H1 (cell line): ENCODE data around the gene GLTP. TPM values are rescaled to one million over a fixed set of nuclear protein-coding genes. Genes with fewer than 3 reads are reported as not detected.

Experiments used
- CTCF ChIA-PET: fragments of 300-600 bp; sonication (Branson Sonifier 250); formaldehyde crosslinking; loops from one replicate; lab custom pipeline; 2021; ENCODE audit not compliant: partially characterized antibody; lab: Charles Lee
- POLR2A ChIA-PET: fragments of 300-600 bp; sonication (Branson Sonifier 250); formaldehyde crosslinking; loops from one replicate; lab custom pipeline; 2021; ENCODE audit warnings: inconsistent platforms; ENCODE audit not compliant: partially characterized antibody; lab: Charles Lee
- DNase-seq, 2 experiments: peaks; one replicate each; pipeline versions ENCODE4 v3.0.0 to v3.0.0-alpha.2; 2010 to 2022; ENCODE audit warnings: low spot score in 2 of 2, low read depth in 1 of 2, mixed read lengths in 1 of 2
- FAIRE-seq: peaks from 2 replicates; lab custom pipeline; 2011; peaks lifted over from hg19 to GRCh38; lab: Jason Lieb, UNC
- H2AFZ ChIP-seq: 2 replicates; pipeline ENCODE4 v1.8.1; 2012; ENCODE audit warnings: low read length, inconsistent platforms
- H2AK5ac ChIP-seq: 2 replicates; pipeline ENCODE4 v1.6.1; 2013; ENCODE audit warnings: low read depth, low read length
- H2BK120ac ChIP-seq: replicated peaks from 2 replicates; pipeline ENCODE3; 2013; ENCODE audit warnings: low read depth, low read length, inconsistent platforms
- H2BK12ac ChIP-seq: 2 replicates; pipeline ENCODE4 v1.6.1; 2013; ENCODE audit warnings: low read depth, low read length
- H2BK15ac ChIP-seq: 2 replicates; pipeline ENCODE4 v1.6.1; 2013; ENCODE audit warnings: low read length
- H2BK20ac ChIP-seq: 2 replicates; pipeline ENCODE4 v1.6.1; 2013; ENCODE audit warnings: low read length
- H2BK5ac ChIP-seq: 2 replicates; pipeline ENCODE4 v1.6.1; 2013; ENCODE audit warnings: low read depth, low read length
- H3K14ac ChIP-seq: 2 replicates; pipeline ENCODE4 v1.6.1; 2013; ENCODE audit warnings: inconsistent platforms; ENCODE audit not compliant: insufficient read length
- H3K18ac ChIP-seq: 2 replicates; pipeline ENCODE4 v1.6.1; 2013; ENCODE audit warnings: low read length; ENCODE audit errors: extremely low read depth
- H3K23ac ChIP-seq: 2 replicates; pipeline ENCODE4 v1.6.1; 2013; ENCODE audit warnings: inconsistent platforms; ENCODE audit not compliant: insufficient read length
- H3K23me2 ChIP-seq: 2 replicates; pipeline ENCODE4 v1.6.1; 2013; ENCODE audit warnings: low read depth, low read length
- H3K27ac ChIP-seq: 2 replicates; pipeline ENCODE4 v1.6.1; 2011; ENCODE audit warnings: low read depth, low read length, inconsistent platforms
- H3K27me3 ChIP-seq, 4 experiments: replicated peaks in 1 of 4; 1 replicate in 1 of 4; 2 replicates in 3 of 4; pipeline versions ENCODE4 v1.6.1 to v1.8.1; 2011 to 2013; ENCODE audit warnings: low read length in 3 of 4, mild to moderate bottlenecking in 3 of 4, inconsistent platforms in 2 of 4, mixed read lengths in 2 of 4, moderate library complexity in 1 of 4; ENCODE audit not compliant: control insufficient read depth in 3 of 4, insufficient read depth in 3 of 4; ENCODE audit errors: extremely low read depth in 1 of 4
- H3K36me3 ChIP-seq, 4 experiments: 2 replicates each; pipeline versions ENCODE4 v1.6.1 to v1.8.1; 2011 to 2013; ENCODE audit warnings: mild to moderate bottlenecking in 4 of 4, low read length in 3 of 4, moderate library complexity in 2 of 4, control low read depth in 1 of 4, inconsistent platforms in 1 of 4; ENCODE audit not compliant: insufficient read depth in 4 of 4, control insufficient read depth in 2 of 4
- H3K4ac ChIP-seq: replicated peaks from 2 replicates; pipeline ENCODE3; 2013; ENCODE audit warnings: low read length, low read depth, mixed read lengths, inconsistent platforms; ENCODE audit not compliant: insufficient read length
- H3K4me1 ChIP-seq, 4 experiments: replicated peaks in 1 of 4; 1 replicate in 1 of 4; 2 replicates in 3 of 4; pipeline versions ENCODE4 v1.6.1 to v1.8.1; 2011 to 2013; ENCODE audit warnings: low read length in 3 of 4, inconsistent platforms in 2 of 4, mixed read lengths in 1 of 4; ENCODE audit not compliant: insufficient read depth in 4 of 4, control insufficient read depth in 3 of 4
- H3K4me2 ChIP-seq, 2 experiments: 2 replicates each; pipeline versions ENCODE4 v1.6.1 to v1.8.1; 2011 to 2013; ENCODE audit warnings: low read depth in 2 of 2, low read length in 2 of 2, control low read depth in 1 of 2, inconsistent platforms in 1 of 2, mild to moderate bottlenecking in 1 of 2; ENCODE audit not compliant: insufficient read depth in 1 of 2
- H3K4me3 ChIP-seq, 4 experiments: fragments of 200-600, 300-600 bp in 1 of 4; sonication (generic), shearing (Covaris generic), sonication (Bioruptor Twin) in 1 of 4; 2 replicates each; pipeline versions ENCODE4 v1.5.1 to v1.8.1; 2011 to 2016; ENCODE audit warnings: low read length in 4 of 4, low read depth in 3 of 4, control low read depth in 2 of 4, inconsistent platforms in 2 of 4, mild to moderate bottlenecking in 2 of 4, mixed read lengths in 1 of 4, moderate library complexity in 1 of 4; ENCODE audit not compliant: insufficient read depth in 2 of 4; ENCODE audit errors: extremely low read depth in 1 of 4
- H3K56ac ChIP-seq: replicated peaks from 2 replicates; pipeline ENCODE3; 2013; ENCODE audit warnings: low read depth, mild to moderate bottlenecking, mixed read lengths, low read length, inconsistent platforms; ENCODE audit not compliant: insufficient read length
- H3K79me1 ChIP-seq: 2 replicates; pipeline ENCODE4 v1.6.1; 2013; ENCODE audit warnings: low read depth, low read length, control low read depth
- H3K79me2 ChIP-seq, 2 experiments: 2 replicates each; pipeline versions ENCODE4 v1.6.1 to v1.8.1; 2012 to 2013; ENCODE audit warnings: low read length in 2 of 2, mild to moderate bottlenecking in 2 of 2, inconsistent platforms in 1 of 2; ENCODE audit not compliant: insufficient read depth in 2 of 2, control insufficient read depth in 1 of 2
- H3K9ac ChIP-seq, 4 experiments: replicated peaks in 1 of 4; 1 replicate in 1 of 4; 2 replicates in 3 of 4; pipeline versions ENCODE4 v1.6.1 to v1.8.1; 2011 to 2013; ENCODE audit warnings: low read depth in 3 of 4, low read length in 3 of 4, control low read depth in 2 of 4, mild to moderate bottlenecking in 2 of 4, moderate library complexity in 2 of 4, inconsistent platforms in 1 of 4; ENCODE audit errors: extremely low read depth in 1 of 4
- H3K9me3 ChIP-seq, 2 experiments: 2 replicates each; pipeline versions ENCODE4 v1.6.1 to v1.8.1; 2012 to 2013; ENCODE audit warnings: mild to moderate bottlenecking in 2 of 2, moderate library complexity in 2 of 2, control low read depth in 1 of 2, inconsistent platforms in 1 of 2, low read depth in 1 of 2, low read length in 1 of 2, mixed read lengths in 1 of 2; ENCODE audit not compliant: insufficient read depth in 2 of 2
- H4K20me1 ChIP-seq, 2 experiments: replicated peaks in 1 of 2; 2 replicates each; pipeline versions ENCODE3 to v1.8.1; 2011 to 2013; ENCODE audit warnings: inconsistent platforms in 2 of 2, low read length in 2 of 2, mild to moderate bottlenecking in 1 of 2; ENCODE audit not compliant: insufficient read depth in 2 of 2, control insufficient read depth in 1 of 2
- H4K5ac ChIP-seq: 2 replicates; pipeline ENCODE4 v1.6.1; 2013; ENCODE audit warnings: low read length, low read depth, mixed read lengths, inconsistent platforms; ENCODE audit not compliant: insufficient read length
- H4K8ac ChIP-seq: 2 replicates; pipeline ENCODE4 v1.8.0; 2013; ENCODE audit warnings: mild to moderate bottlenecking, moderate library complexity, low read length, inconsistent platforms; ENCODE audit not compliant: insufficient read depth; ENCODE audit errors: extremely low read depth
- H4K91ac ChIP-seq: replicated peaks from 2 replicates; pipeline ENCODE3; 2013; ENCODE audit warnings: low read length, mixed read lengths, inconsistent platforms; ENCODE audit not compliant: insufficient read length
- CBX5 ChIP-seq: fragments of 300-800, 300-1000 bp; sonication (generic); IDR thresholded peaks from 2 replicates; pipeline ENCODE4 v1.7.1; 2016; ENCODE audit warnings: antibody characterized with exemption, low read length, low read depth
- CEBPB ChIP-seq: IDR thresholded peaks from 2 replicates; pipeline ENCODE4 v1.6.1; 2012; ENCODE audit warnings: low read depth, low read length
- CHD2 ChIP-seq: IDR thresholded peaks from 2 replicates; pipeline ENCODE4 v1.6.1; 2012; ENCODE audit warnings: low read length, improper control_type of control experiment
- HDAC2 ChIP-seq, 2 experiments: fragments of 300-600 bp in 1 of 2; sonication (generic) in 1 of 2; IDR thresholded peaks; 2 replicates each; pipeline ENCODE4 v1.6.1; 2011 to 2012; ENCODE audit warnings: low read depth in 2 of 2, low read length in 2 of 2, mild to moderate bottlenecking in 2 of 2, moderate library complexity in 2 of 2, borderline replicate concordance in 1 of 2, inconsistent platforms in 1 of 2
- KDM4A ChIP-seq: IDR thresholded peaks from one replicate; pipeline ENCODE4 v1.7.1; 2012; ENCODE audit warnings: low read depth, mild to moderate bottlenecking, moderate library complexity, low read length, inconsistent platforms; ENCODE audit not compliant: severe bottlenecking
- PHF8 ChIP-seq: fragments of 200-600 bp; sonication (generic); conservative IDR thresholded peaks from 2 replicates; pipeline ENCODE4 v1.7.1; 2012; ENCODE audit warnings: low read depth, mild to moderate bottlenecking, inconsistent platforms, low read length, moderate library complexity
- RFX5 ChIP-seq: IDR thresholded peaks from 2 replicates; pipeline ENCODE4 v1.6.1; 2011; ENCODE audit warnings: low read depth, low read length, improper control_type of control experiment, borderline replicate concordance
- WGBS, 2 experiments: shearing (Covaris generic) in 1 of 2; methylation state at CpG; one replicate each; pipeline versions ENCODE4 v1.1.6 to v1.1.7; 2013 to 2015; ENCODE audit warnings: low lambda C conversion rate in 2 of 2, mixed read lengths in 2 of 2, inconsistent platforms in 1 of 2, low coverage in 1 of 2, missing lambda C conversion rate in 1 of 2; ENCODE audit not compliant: insufficient replicate concordance in 2 of 2, insufficient coverage in 1 of 2, insufficient read length in 1 of 2; ENCODE audit errors: extremely low coverage in 1 of 2, missing lambda C conversion rate in 1 of 2; 5-methylcytosine and 5-hydroxymethylcytosine counted together
- polyA plus RNA-seq, 7 experiments: library from polyadenylated mRNA; depleted of rRNA in 3 of 7; stranded (reverse) in 5 of 7; unstranded in 2 of 7; fragments of >200 nt in 5 of 7; fragments of 200-250 nt in 2 of 7; gene quantifications; 1 replicate in 5 of 7; 2 replicates in 1 of 7; 4 replicates in 1 of 7; pipeline versions ENCODE4 v1.2.1 to v1.2.3, GENCODE V29; 2011 to 2013; ENCODE audit warnings: missing spikeins in 2 of 7, mixed read lengths in 2 of 7
- total RNA-seq: library from RNA; stranded (reverse); fragmentation: NEBNext Ultra II Directional; extraction: Animal tissue kit (Norgen Biotek cat#: 25700); gene quantifications from 2 replicates; pipeline ENCODE4 v1.2.1, GENCODE V29; 2021
- TF ChIP-seq, protein P1 (sequence below): IDR thresholded peaks from 2 replicates; pipeline ENCODE4 v1.6.1; 2012; ENCODE audit warnings: inconsistent platforms

GLTP gene
- total and polyA plus RNA-seq, 2 of the 8 experiments (the other 6 are each of a cell fraction or from before 2014, with no cell fraction given) = 9.8 to 26.1 TPM

DNA sequence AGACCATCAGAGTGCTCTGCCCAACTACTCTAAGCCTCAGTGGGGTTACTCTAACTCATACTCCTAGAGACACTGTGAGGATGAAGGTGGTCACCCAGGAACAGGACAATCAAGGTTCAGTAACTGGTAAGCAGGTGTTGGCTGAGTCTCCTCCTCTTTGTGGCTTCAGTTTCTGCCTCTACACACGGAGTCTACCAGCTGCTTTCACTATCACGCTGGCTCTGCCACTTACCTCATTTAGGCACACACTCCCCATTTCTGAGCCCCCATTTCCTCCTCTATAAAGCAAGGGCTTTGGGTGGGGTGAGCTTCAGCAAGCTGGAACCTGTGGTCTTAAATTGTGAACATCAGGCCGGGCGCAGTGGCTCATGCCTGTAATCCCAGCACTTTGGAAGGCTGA lies 12.4 kb upstream of the GLTP start:
- Histone ChIP-seq H4K20me1 (no peaks in the 10 kb centered on the region), H2BK20ac (no peak overlapping the region), H2BK5ac (no peak overlapping the region), H3K36me3 (no peaks in the 10 kb centered on the region), H2AK5ac (no peak overlapping the region), H4K8ac (no peak overlapping the region), H3K14ac (no peak overlapping the region), H3K79me2 (no peaks in the 10 kb centered on the region), H3K27me3 (peaks cover 11 to 29% (median 27%) of the 10 kb centered on the region in 4 experiments), H3K56ac (no peak overlapping the region), H3K4me1 (peaks cover 0 to 4% (median 0%) of the 10 kb centered on the region in 4 experiments; a peak in 1 of 7 replicates), H3K23me2 (no peaks in the 10 kb centered on the region), H3K18ac (no peak overlapping the region), H3K4ac (no peak overlapping the region), H3K23ac (no peak overlapping the region), H3K9me3 (no peaks in the 10 kb centered on the region), H4K5ac (no peak overlapping the region), H2BK15ac (no peak overlapping the region), H3K79me1 (no peaks in the 10 kb centered on the region), H2AFZ (no peak overlapping the region), H3K4me3 (no peak overlapping the region), H4K91ac (no peak overlapping the region), H3K4me2 (no peak overlapping the region), H2BK12ac (no peak overlapping the region), H3K27ac (no peak overlapping the region), H3K9ac (no peak overlapping the region), H2BK120ac (no peak overlapping the region)
- WGBS, 2 experiments = 94% methylated on average over 4 of the region's 4 CpGs; no CpG with 5 or more reads in 1 of the 2 experiments
- ChIA-PET CTCF (interaction anchor here (0.5 to 1.0 kb wide), 2 partner anchors 48 to 970 kb away, joined by 3 to 4 read pairs; no protein-coding TSS in a partner anchor), POLR2A (interaction anchor here (2.2 kb wide), 1 partner anchor 11 kb away, joined by 8 read pairs; the partner anchor contains the start of gene GLTP)
- no peak for TF ChIP-seq KDM4A
- no peak for TF ChIP-seq RFX5
- no peak for TF ChIP-seq CEBPB
- TF ChIP-seq PHF8 = no peak
- TF ChIP-seq, protein P1, sequence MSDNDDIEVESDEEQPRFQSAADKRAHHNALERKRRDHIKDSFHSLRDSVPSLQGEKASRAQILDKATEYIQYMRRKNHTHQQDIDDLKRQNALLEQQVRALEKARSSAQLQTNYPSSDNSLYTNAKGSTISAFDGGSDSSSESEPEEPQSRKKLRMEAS = no peak
- TF ChIP-seq CBX5 = no peak
- no peak for TF ChIP-seq CHD2
- no peak for TF ChIP-seq HDAC2 (IDR thresholded peaks at IDR 0.05; ENCODE audit: borderline replicate concordance in 1 of 2, low read depth in 2 of 2, low read length in 2 of 2)
- FAIRE-seq (no peak), DNase-seq (no peak)
